Measurements from ENCODE around the gene CD59. TPM values are rescaled to one million over a fixed set of nuclear protein-coding genes. Genes with fewer than 3 reads are reported as not detected.
"Not testable (repeated sequence)": the region's sequence is repeated elsewhere in the genome, so short reads cannot be mapped to it uniquely, and the experiment has no call there.

Gene CD59
- total and polyA plus RNA-seq, 2 donors (not counting 3 experiments of a cell fraction or from before 2014, with no cell fraction given) = 992 to 1,084 TPM

DNA sequence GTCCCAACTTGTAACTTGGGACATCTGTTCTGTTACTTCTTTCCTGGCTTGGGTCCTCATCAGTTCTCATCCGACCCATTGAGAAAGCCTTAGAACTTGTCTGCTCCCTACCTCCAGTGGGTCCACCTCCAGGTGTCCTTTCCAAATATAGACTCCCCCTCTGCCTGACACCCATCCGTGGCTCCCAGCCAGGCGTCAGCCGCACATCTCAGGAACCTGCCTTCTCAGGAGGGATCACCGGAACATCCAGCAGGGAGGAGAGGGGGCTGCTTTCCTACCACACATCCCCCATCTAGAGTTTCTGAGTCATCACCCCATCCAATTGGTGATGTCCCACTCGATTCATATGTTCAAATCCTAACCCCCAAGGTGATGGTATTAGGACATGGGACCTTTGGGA, 72.1 kb downstream of the CD59 start:
- BruUV-seq (replicated peaks) = no TSS peak
- no peaks in the 10 kb centered on the region for H3K4me1 ChIP-seq (ENCODE audit: control insufficient read depth, extremely low read depth, insufficient read depth, low read length)
- no peak overlapping the region for H3K4me3 ChIP-seq (replicated peaks in 1 of 3; ENCODE audit: insufficient read depth in 1 of 3, low read depth in 1 of 3, low read length in 3 of 3)
- H4K20me1 ChIP-seq (replicated peaks; ENCODE audit: control insufficient read depth, extremely low read depth, insufficient read depth, low read length) = no peaks in the 10 kb centered on the region
- no peak for DNase-seq (ENCODE audit: low read depth, low spot score)
- intact Hi-C loops (cut with micrococcal nuclease) = no loop called here
- dilution Hi-C loops (cut with MboI; ENCODE audit: extremely low pct_ligation_motif_present, low sequenced_read_pairs) = no loop called here
- H3K4me2 ChIP-seq (ENCODE audit: insufficient read depth, low read length) = no peak overlapping the region
- no peaks in the 10 kb centered on the region for H3K27me3 ChIP-seq (ENCODE audit: control insufficient read depth in 2 of 2, insufficient read depth in 2 of 2, low read length in 2 of 2)
- no peak overlapping the region for H3K27ac ChIP-seq (ENCODE audit: insufficient read depth, low read depth, low read length)
- no peaks in the 10 kb centered on the region for H3K79me2 ChIP-seq (ENCODE audit: control insufficient read depth, insufficient read depth, low read length)
- H2AFZ ChIP-seq (ENCODE audit: low read depth, low read length) = no peak overlapping the region
- no peak for TF ChIP-seq FOS (IDR thresholded peaks at IDR 0.05; ENCODE audit: borderline replicate concordance, insufficient read depth, low read length)
- CTCF ChIA-PET = interaction anchor here (1.0 kb wide), 1 partner anchor 15 kb away, joined by 3 read pairs; no protein-coding TSS in a partner anchor
- H3K36me3 ChIP-seq (ENCODE audit: control insufficient read depth in 2 of 2, extremely low read depth in 1 of 2, insufficient read depth in 2 of 2, low read length in 2 of 2) = no peaks in the 10 kb centered on the region
- POLR2A ChIA-PET = no interaction called here
- H3K9me3 ChIP-seq (replicated peaks; ENCODE audit: control insufficient read depth, insufficient read depth, low read length) = no peaks in the 10 kb centered on the region
- no peaks in the 10 kb centered on the region for H3K9me1 ChIP-seq (replicated peaks; ENCODE audit: control insufficient read depth, extremely low read depth, insufficient read depth, low read length)
- FAIRE-seq = no peak
- no peak overlapping the region for H3K9ac ChIP-seq (replicated peaks; ENCODE audit: extremely low read depth, insufficient read depth, low read length)

DNA sequence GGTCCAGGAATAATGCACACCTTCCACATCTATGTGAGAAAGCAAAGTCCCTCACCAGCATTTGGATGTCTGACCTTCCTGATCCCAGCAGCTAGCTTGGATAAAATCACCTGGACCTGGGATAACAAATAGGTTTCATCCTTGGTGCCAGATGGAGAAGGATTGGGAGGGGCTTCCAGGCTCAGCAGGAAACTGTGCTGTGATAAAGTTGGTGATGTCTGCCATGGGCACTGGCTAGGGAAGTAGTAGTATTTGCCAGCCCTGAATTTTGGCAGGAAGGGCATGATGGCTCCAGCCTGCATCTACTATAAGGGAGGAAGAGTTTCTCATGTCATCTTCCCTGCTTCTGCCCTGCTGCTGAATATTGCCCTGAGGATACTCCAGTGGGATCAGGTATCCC, 73.1 kb downstream of the CD59 start:
- H3K79me2 ChIP-seq (ENCODE audit: control insufficient read depth, insufficient read depth, low read length) = no peaks in the 10 kb centered on the region
- POLR2A ChIA-PET = no interaction called here
- no peaks in the 10 kb centered on the region for H4K20me1 ChIP-seq (replicated peaks; ENCODE audit: control insufficient read depth, extremely low read depth, insufficient read depth, low read length)
- DNase-seq (ENCODE audit: low read depth, low spot score) (no peak), FAIRE-seq (no peak)
- CTCF ChIA-PET = no interaction called here
- H3K9ac ChIP-seq (replicated peaks; ENCODE audit: extremely low read depth, insufficient read depth, low read length) = no peak overlapping the region
- H3K27ac ChIP-seq (ENCODE audit: insufficient read depth, low read depth, low read length) = no peak overlapping the region
- H3K36me3 ChIP-seq (ENCODE audit: control insufficient read depth in 2 of 2, extremely low read depth in 1 of 2, insufficient read depth in 2 of 2, low read length in 2 of 2) = no peaks in the 10 kb centered on the region
- H3K4me2 ChIP-seq (ENCODE audit: insufficient read depth, low read length) = no peak overlapping the region
- dilution Hi-C loops (cut with MboI; ENCODE audit: extremely low pct_ligation_motif_present, low sequenced_read_pairs) (no loop called here), intact Hi-C loops (cut with micrococcal nuclease) (no loop called here)
- no peak overlapping the region for H2AFZ ChIP-seq (ENCODE audit: low read depth, low read length)
- no peak overlapping the region for H3K4me3 ChIP-seq (replicated peaks in 1 of 3; ENCODE audit: insufficient read depth in 1 of 3, low read depth in 1 of 3, low read length in 3 of 3)
- H3K9me1 ChIP-seq (replicated peaks; ENCODE audit: control insufficient read depth, extremely low read depth, insufficient read depth, low read length) = no peaks in the 10 kb centered on the region
- no TSS peak for BruUV-seq (replicated peaks)
- TF ChIP-seq POLR2A (IDR thresholded peaks at IDR 0.05; ENCODE audit: low read depth, low read length) (no peak), EZH2 (IDR thresholded peaks at IDR 0.05; ENCODE audit: borderline replicate concordance, low read depth, low read length, severe bottlenecking) (no peak), MYC (IDR thresholded peaks at IDR 0.05; ENCODE audit: low read depth, low read length) (no peak), JUN (IDR thresholded peaks at IDR 0.05; ENCODE audit: borderline replicate concordance, insufficient read depth, insufficient read length, low read depth) (no peak), GATA2 (IDR thresholded peaks at IDR 0.05; ENCODE audit: insufficient read depth, insufficient read length, low read depth, low read length) (no peak), POLR2AphosphoS5 (IDR thresholded peaks at IDR 0.05; ENCODE audit: insufficient read depth, low read depth, low read length) (no peak), FOS (IDR thresholded peaks at IDR 0.05; ENCODE audit: borderline replicate concordance, insufficient read depth, low read length) (no peak)
- TF ChIP-seq, protein P1, sequence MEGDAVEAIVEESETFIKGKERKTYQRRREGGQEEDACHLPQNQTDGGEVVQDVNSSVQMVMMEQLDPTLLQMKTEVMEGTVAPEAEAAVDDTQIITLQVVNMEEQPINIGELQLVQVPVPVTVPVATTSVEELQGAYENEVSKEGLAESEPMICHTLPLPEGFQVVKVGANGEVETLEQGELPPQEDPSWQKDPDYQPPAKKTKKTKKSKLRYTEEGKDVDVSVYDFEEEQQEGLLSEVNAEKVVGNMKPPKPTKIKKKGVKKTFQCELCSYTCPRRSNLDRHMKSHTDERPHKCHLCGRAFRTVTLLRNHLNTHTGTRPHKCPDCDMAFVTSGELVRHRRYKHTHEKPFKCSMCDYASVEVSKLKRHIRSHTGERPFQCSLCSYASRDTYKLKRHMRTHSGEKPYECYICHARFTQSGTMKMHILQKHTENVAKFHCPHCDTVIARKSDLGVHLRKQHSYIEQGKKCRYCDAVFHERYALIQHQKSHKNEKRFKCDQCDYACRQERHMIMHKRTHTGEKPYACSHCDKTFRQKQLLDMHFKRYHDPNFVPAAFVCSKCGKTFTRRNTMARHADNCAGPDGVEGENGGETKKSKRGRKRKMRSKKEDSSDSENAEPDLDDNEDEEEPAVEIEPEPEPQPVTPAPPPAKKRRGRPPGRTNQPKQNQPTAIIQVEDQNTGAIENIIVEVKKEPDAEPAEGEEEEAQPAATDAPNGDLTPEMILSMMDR (IDR thresholded peaks at IDR 0.05; ENCODE audit: extremely low read depth in 1 of 2, insufficient read depth in 1 of 2, low read depth in 1 of 2, low read length in 2 of 2) = no peak
- TF ChIP-seq, protein P2, sequence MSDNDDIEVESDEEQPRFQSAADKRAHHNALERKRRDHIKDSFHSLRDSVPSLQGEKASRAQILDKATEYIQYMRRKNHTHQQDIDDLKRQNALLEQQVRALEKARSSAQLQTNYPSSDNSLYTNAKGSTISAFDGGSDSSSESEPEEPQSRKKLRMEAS (IDR thresholded peaks at IDR 0.05; ENCODE audit: insufficient read depth, insufficient read length) = no peak
- no peaks in the 10 kb centered on the region for H3K9me3 ChIP-seq (replicated peaks; ENCODE audit: control insufficient read depth, insufficient read depth, low read length)
- H3K4me1 ChIP-seq (ENCODE audit: control insufficient read depth, extremely low read depth, insufficient read depth, low read length) = no peaks in the 10 kb centered on the region
- H3K27me3 ChIP-seq (ENCODE audit: control insufficient read depth in 2 of 2, insufficient read depth in 2 of 2, low read length in 2 of 2) = no peaks in the 10 kb centered on the region

DNA sequence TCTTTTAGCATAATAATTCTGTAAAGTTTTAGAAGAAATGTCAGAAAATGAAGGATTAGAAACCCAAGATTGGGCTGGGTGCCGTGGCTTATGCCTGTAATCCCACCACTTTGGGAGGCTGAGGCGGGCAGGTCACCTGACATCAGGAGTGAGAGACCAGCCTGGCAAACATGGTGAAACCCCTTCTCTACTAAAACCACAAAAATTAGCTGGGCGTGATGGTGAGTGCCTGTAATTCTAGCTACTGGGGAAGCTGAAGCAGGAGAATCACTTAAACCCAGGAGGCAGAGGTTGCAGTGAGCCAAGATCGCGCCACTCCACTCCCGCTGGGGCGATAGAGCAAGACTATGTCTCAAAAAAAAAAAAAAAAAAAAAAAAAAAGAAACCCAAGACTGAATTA, 74.7 kb downstream of the CD59 start:
- BruUV-seq (replicated peaks); H3K4me3 ChIP-seq (replicated peaks in 1 of 3; ENCODE audit: insufficient read depth in 1 of 3, low read depth in 1 of 3, low read length in 3 of 3); FAIRE-seq; dilution Hi-C loops (cut with MboI; ENCODE audit: extremely low pct_ligation_motif_present, low sequenced_read_pairs); H3K9ac ChIP-seq (replicated peaks; ENCODE audit: extremely low read depth, insufficient read depth, low read length); H3K4me2 ChIP-seq (ENCODE audit: insufficient read depth, low read length); H3K79me2 ChIP-seq (ENCODE audit: control insufficient read depth, insufficient read depth, low read length); H2AFZ ChIP-seq (ENCODE audit: low read depth, low read length); H4K20me1 ChIP-seq (replicated peaks; ENCODE audit: control insufficient read depth, extremely low read depth, insufficient read depth, low read length); H3K4me1 ChIP-seq (ENCODE audit: control insufficient read depth, extremely low read depth, insufficient read depth, low read length); H3K36me3 ChIP-seq (ENCODE audit: control insufficient read depth in 2 of 2, extremely low read depth in 1 of 2, insufficient read depth in 2 of 2, low read length in 2 of 2); H3K9me1 ChIP-seq (replicated peaks; ENCODE audit: control insufficient read depth, extremely low read depth, insufficient read depth, low read length); DNase-seq (ENCODE audit: low read depth, low spot score); intact Hi-C loops (cut with micrococcal nuclease); H3K27ac ChIP-seq (ENCODE audit: insufficient read depth, low read depth, low read length); H3K9me3 ChIP-seq (replicated peaks; ENCODE audit: control insufficient read depth, insufficient read depth, low read length); POLR2A ChIA-PET; H3K27me3 ChIP-seq (ENCODE audit: control insufficient read depth in 2 of 2, insufficient read depth in 2 of 2, low read length in 2 of 2): not testable (repeated sequence)
- CTCF ChIA-PET = interaction anchor here (0.6 to 0.7 kb wide), 3 partner anchors 12 to 828 kb away, joined by 3 to 6 read pairs (median 3); no protein-coding TSS in a partner anchor

All from endothelial cell of umbilical vein (primary cell).